Measurements from ENCODE around the gene YPEL2. TPM values are rescaled to one million over a fixed set of nuclear protein-coding genes. Genes with fewer than 3 reads are reported as not detected.
A peak's percentile ranks its signal among the peaks of the same experiment; 100 is the strongest.

YPEL2 gene
- total RNA-seq, 1 experiment from 2014 or later, result 0.98 TPM

GRCh38 chr17:59347975-59348391 lies 16.5 kb downstream of the YPEL2 start:
- Histone ChIP-seq H3K23ac (ENCODE audit: insufficient read length, low read depth, low read length) (no peak overlapping the region), H3K27ac (ENCODE audit: insufficient read length, low read depth, low read length) (no peak overlapping the region), H2AFZ (ENCODE audit: low read length) (no peak overlapping the region)

More at GRCh38 chr17:59347975-59348391, 16.5 kb downstream of the YPEL2 start:
- Histone ChIP-seq H2BK20ac (ENCODE audit: low read depth, low read length, poor library complexity, severe bottlenecking) (no peak overlapping the region), H4K5ac (ENCODE audit: insufficient read length, low read depth, low read length) (no peak overlapping the region), H3K9me3 (ENCODE audit: control insufficient read depth, low read depth, low read length) (no peaks in the 10 kb centered on the region), H3K4me2 (ENCODE audit: insufficient read depth, insufficient read length, low read length) (no peak overlapping the region), H4K8ac (replicated peaks; ENCODE audit: insufficient read length, low read depth, low read length) (no peak overlapping the region), H2BK120ac (ENCODE audit: low read depth, low read length, poor library complexity, severe bottlenecking) (no peak overlapping the region), H3K4ac (ENCODE audit: low read depth, low read length) (no peak overlapping the region), H3K23me2 (ENCODE audit: insufficient read length, low read depth, low read length, poor library complexity, severe bottlenecking) (no peaks in the 10 kb centered on the region), H2BK5ac (ENCODE audit: insufficient read length, low read length) (no peak overlapping the region), H2BK15ac (ENCODE audit: low read depth, low read length) (no peak overlapping the region), H3K4me1 (ENCODE audit: insufficient read depth, low read length) (no peaks in the 10 kb centered on the region), H3K9ac (ENCODE audit: extremely low read depth, insufficient read length, low read length) (peak overlapping the region; percentile 17), H3T11ph (ENCODE audit: low read length) (no peak overlapping the region), H3K79me2 (ENCODE audit: insufficient read depth, low read length) (no peaks in the 10 kb centered on the region), H3K79me1 (ENCODE audit: insufficient read depth, low read depth, low read length, poor library complexity, severe bottlenecking) (no peaks in the 10 kb centered on the region), H2BK12ac (ENCODE audit: insufficient read length, low read depth, low read length) (no peak overlapping the region), H3K14ac (ENCODE audit: insufficient read depth, low read length) (no peak overlapping the region; the same call in 1 of the 2 replicates), H2AK5ac (ENCODE audit: insufficient read length, low read length) (no peak overlapping the region), H3K18ac (ENCODE audit: insufficient read length, low read depth, low read length) (peak overlapping the region; percentile 19), H3K27me3 (ENCODE audit: insufficient read depth, low read length) (no peaks in the 10 kb centered on the region), H3K56ac (ENCODE audit: insufficient read length, low read depth, low read length) (no peak overlapping the region), H4K91ac (ENCODE audit: insufficient read length, low read depth, low read length) (no peak overlapping the region), H4K20me1 (ENCODE audit: control insufficient read depth, insufficient read depth, insufficient read length) (no peaks in the 10 kb centered on the region)
- H3K36me3 Mint-ChIP-seq (ENCODE audit: insufficient read depth in 1 of 3, low read depth in 3 of 3), result no peaks in the 10 kb centered on the region; a peak in 1 of 7 replicates
- H3K4me3 Mint-ChIP-seq, result no peak overlapping the region
- H3K27me3 Mint-ChIP-seq (ENCODE audit: low read depth), result no peaks in the 10 kb centered on the region
- no CpG with 5 or more reads among the region's 7 CpGs for WGBS (ENCODE audit: extremely low coverage, insufficient read length, low lambda C conversion rate)
- TF ChIP-seq, protein P1, sequence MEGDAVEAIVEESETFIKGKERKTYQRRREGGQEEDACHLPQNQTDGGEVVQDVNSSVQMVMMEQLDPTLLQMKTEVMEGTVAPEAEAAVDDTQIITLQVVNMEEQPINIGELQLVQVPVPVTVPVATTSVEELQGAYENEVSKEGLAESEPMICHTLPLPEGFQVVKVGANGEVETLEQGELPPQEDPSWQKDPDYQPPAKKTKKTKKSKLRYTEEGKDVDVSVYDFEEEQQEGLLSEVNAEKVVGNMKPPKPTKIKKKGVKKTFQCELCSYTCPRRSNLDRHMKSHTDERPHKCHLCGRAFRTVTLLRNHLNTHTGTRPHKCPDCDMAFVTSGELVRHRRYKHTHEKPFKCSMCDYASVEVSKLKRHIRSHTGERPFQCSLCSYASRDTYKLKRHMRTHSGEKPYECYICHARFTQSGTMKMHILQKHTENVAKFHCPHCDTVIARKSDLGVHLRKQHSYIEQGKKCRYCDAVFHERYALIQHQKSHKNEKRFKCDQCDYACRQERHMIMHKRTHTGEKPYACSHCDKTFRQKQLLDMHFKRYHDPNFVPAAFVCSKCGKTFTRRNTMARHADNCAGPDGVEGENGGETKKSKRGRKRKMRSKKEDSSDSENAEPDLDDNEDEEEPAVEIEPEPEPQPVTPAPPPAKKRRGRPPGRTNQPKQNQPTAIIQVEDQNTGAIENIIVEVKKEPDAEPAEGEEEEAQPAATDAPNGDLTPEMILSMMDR (conservative IDR thresholded peaks at IDR 0.05), result no peak
- no peak overlapping the region; a peak in 1 of 7 replicates for H3K27ac Mint-ChIP-seq
- no peaks in the 10 kb centered on the region for H3K9me3 Mint-ChIP-seq
- DNase-seq, result no peak
- H3K4me1 Mint-ChIP-seq, result peaks cover 20 to 28% of the 10 kb centered on the region in 2 experiments
